Panc1 (cell line): ENCODE data around the gene CFAP206. TPM values are rescaled to one million over a fixed set of nuclear protein-coding genes. Genes with fewer than 3 reads are reported as not detected.

Experiments
- ATAC-seq: fragments of 200-7000 bp; cut with Tn5 transposase; 2 replicates; pipeline ENCODE4 v1.9.1; 2020; ENCODE audit warnings: mild to moderate bottlenecking, moderate library complexity
- BruUV-seq: library from RNA; stranded (reverse); fragments of 400-500 nt; replicated peaks from 2 replicates; lab custom pipeline; 2021; lab: Mats Ljungman, UMichigan
- CTCF ChIA-PET: fragments of 300-600 bp; sonication (Branson Sonifier 250); formaldehyde crosslinking; loops from one replicate; lab custom pipeline; 2022; ENCODE audit warnings: antibody characterized with exemption; lab: Charles Lee
- POLR2A ChIA-PET: fragments of 300-600 bp; sonication (Branson Sonifier 250); formaldehyde crosslinking; loops from one replicate; lab custom pipeline; 2022; ENCODE audit warnings: antibody characterized with exemption; lab: Charles Lee
- DNase-seq: peaks from one replicate; pipeline ENCODE4 v3.0.0-alpha.2; 2010; ENCODE audit warnings: low read depth, low spot score
- H3K27ac ChIP-seq: 2 replicates; pipeline ENCODE4 v1.5.1; 2011; ENCODE audit warnings: mild to moderate bottlenecking, low read length, inconsistent platforms
- H3K27me3 ChIP-seq: fragments of 200-500 bp; sonication (Bioruptor generic); 2 replicates; pipeline ENCODE4 v1.6.0; 2014; ENCODE audit warnings: low read length, inconsistent platforms; ENCODE audit not compliant: control insufficient read depth, insufficient read depth
- H3K36me3 ChIP-seq: fragments of 200-500 bp; sonication (Bioruptor generic); 2 replicates; pipeline ENCODE4 v1.5.1; 2014; ENCODE audit warnings: inconsistent platforms, mild to moderate bottlenecking, low read length, moderate library complexity; ENCODE audit not compliant: control insufficient read depth, insufficient read depth
- H3K4me1 ChIP-seq: 2 replicates; pipeline ENCODE4 v1.5.1; 2011; ENCODE audit warnings: inconsistent platforms, mild to moderate bottlenecking, low read length, moderate library complexity; ENCODE audit not compliant: control insufficient read depth, insufficient read depth
- H3K4me3 ChIP-seq, 2 experiments: 2 replicates each; pipeline ENCODE4 v1.5.1; 2011 to 2012; ENCODE audit warnings: low read depth in 2 of 2, low read length in 2 of 2, mild to moderate bottlenecking in 2 of 2, inconsistent platforms in 1 of 2, moderate library complexity in 1 of 2
- H3K9me3 ChIP-seq: fragments of 200-500 bp; sonication (Bioruptor generic); 2 replicates; pipeline ENCODE4 v1.5.1; 2014; ENCODE audit warnings: low read depth, mild to moderate bottlenecking, inconsistent platforms, low read length, moderate library complexity; ENCODE audit not compliant: control insufficient read depth, insufficient read depth
- CTCF ChIP-seq: fragments of 450-650 bp; IDR thresholded peaks from 2 replicates; pipeline ENCODE4 v1.5.1; 2017; ENCODE audit warnings: mild to moderate bottlenecking
- POLR2AphosphoS5 ChIP-seq: IDR thresholded peaks from 2 replicates; pipeline ENCODE4 v1.6.1; 2012; ENCODE audit warnings: mild to moderate bottlenecking, low read depth, low read length, moderate library complexity
- SIN3A ChIP-seq: IDR thresholded peaks from 2 replicates; pipeline ENCODE4 v1.6.1; 2012; ENCODE audit warnings: low read depth, mild to moderate bottlenecking, low read length, moderate library complexity, borderline replicate concordance; ENCODE audit not compliant: insufficient read depth
- TCF7L2 ChIP-seq: IDR thresholded peaks from 2 replicates; pipeline ENCODE4 v1.6.1; 2011; ENCODE audit warnings: mild to moderate bottlenecking, low read depth, low read length, inconsistent platforms
- in situ Hi-C: cut with HindIII; loops from 2 replicates; pipeline ENCODE4 v1.10.0; 2016; ENCODE audit warnings: low sequenced_read_pairs, low pct_unique_long_range_greater_than_20kb
- intact Hi-C: fragments of 100-400 bp; cut with micrococcal nuclease; formaldehyde crosslinking; loops from one replicate; pipeline ENCODE4 v1.10.0; 2022; ENCODE audit not compliant: unreplicated experiment
- total RNA-seq: library from RNA; stranded (reverse); gene quantifications from one replicate; pipeline ENCODE4 v1.2.1, GENCODE V29; 2021; ENCODE audit not compliant: unreplicated experiment
- TF ChIP-seq, protein P1 (sequence below), 2 experiments: IDR thresholded peaks; 2 replicates each; pipeline ENCODE4 v1.6.1; 2011 to 2012; ENCODE audit warnings: low read depth in 2 of 2, control low read depth in 1 of 2, low read length in 1 of 2, mild to moderate bottlenecking in 1 of 2, moderate library complexity in 1 of 2; ENCODE audit not compliant: insufficient read depth in 1 of 2

CFAP206 gene
- total RNA-seq, 1 experiment from 2014 or later, result 2.4 TPM

DNA sequence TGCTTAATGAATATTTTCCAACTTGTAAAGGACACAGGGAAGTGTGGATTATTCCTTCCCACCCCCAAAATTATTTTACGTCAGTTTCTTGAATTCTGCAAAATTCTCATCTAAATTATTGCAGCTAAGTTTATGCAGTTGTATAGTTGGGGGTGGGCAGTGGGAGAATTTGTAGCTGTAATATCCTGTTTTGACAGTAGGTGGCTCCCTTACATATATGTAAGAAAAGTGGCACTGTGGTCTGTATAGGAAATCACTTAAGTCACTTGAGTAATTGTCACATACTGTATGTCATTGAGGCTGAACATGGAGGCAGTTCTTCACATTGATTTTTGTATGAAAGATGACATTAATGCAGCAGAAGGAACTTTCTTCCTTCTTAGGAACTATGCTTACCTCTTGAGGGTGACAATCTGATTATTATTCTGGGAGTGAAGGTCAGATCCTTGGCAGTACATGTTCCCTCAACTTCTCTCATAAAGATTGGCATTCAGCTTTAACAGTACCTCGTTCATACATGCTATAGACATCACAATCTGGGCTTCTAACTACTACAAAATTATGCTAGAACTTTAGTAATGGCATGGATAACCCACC is 14.6 kb upstream of the CFAP206 start:
- intact Hi-C loops (loop anchor here (5.0 kb wide), 3 partner anchors 116 to 326 kb away; no protein-coding TSS in a partner anchor), in situ Hi-C loops (no loop called here)
- no TSS peak for BruUV-seq
- no peaks in the 10 kb centered on the region for H3K27me3 ChIP-seq
- no peak overlapping the region for H3K4me3 ChIP-seq
- ChIA-PET POLR2A (no interaction called here), CTCF (interaction anchor here (0.6 to 1.6 kb wide), 4 partner anchors 9 to 225 kb away, joined by 3 to 6 read pairs (median 4); no protein-coding TSS in a partner anchor)
- H3K4me1 ChIP-seq, result no peaks in the 10 kb centered on the region
- DNase-seq (peak; percentile 36), ATAC-seq (peak; percentile 93)
- H3K27ac ChIP-seq, result no peak overlapping the region
- no peaks in the 10 kb centered on the region for H3K36me3 ChIP-seq
- peak; percentile 76; the same call in 1 of the 2 replicates for TF ChIP-seq CTCF
- TF ChIP-seq, protein P1, sequence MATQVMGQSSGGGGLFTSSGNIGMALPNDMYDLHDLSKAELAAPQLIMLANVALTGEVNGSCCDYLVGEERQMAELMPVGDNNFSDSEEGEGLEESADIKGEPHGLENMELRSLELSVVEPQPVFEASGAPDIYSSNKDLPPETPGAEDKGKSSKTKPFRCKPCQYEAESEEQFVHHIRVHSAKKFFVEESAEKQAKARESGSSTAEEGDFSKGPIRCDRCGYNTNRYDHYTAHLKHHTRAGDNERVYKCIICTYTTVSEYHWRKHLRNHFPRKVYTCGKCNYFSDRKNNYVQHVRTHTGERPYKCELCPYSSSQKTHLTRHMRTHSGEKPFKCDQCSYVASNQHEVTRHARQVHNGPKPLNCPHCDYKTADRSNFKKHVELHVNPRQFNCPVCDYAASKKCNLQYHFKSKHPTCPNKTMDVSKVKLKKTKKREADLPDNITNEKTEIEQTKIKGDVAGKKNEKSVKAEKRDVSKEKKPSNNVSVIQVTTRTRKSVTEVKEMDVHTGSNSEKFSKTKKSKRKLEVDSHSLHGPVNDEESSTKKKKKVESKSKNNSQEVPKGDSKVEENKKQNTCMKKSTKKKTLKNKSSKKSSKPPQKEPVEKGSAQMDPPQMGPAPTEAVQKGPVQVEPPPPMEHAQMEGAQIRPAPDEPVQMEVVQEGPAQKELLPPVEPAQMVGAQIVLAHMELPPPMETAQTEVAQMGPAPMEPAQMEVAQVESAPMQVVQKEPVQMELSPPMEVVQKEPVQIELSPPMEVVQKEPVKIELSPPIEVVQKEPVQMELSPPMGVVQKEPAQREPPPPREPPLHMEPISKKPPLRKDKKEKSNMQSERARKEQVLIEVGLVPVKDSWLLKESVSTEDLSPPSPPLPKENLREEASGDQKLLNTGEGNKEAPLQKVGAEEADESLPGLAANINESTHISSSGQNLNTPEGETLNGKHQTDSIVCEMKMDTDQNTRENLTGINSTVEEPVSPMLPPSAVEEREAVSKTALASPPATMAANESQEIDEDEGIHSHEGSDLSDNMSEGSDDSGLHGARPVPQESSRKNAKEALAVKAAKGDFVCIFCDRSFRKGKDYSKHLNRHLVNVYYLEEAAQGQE (IDR thresholded peaks at IDR 0.05; ENCODE audit: insufficient read depth in 1 of 2, low read depth in 2 of 2, low read length in 1 of 2), result no peak
- TF ChIP-seq SIN3A, result no peak
- no peak for TF ChIP-seq POLR2AphosphoS5
- no peaks in the 10 kb centered on the region for H3K9me3 ChIP-seq

- H3K27ac ChIP-seq, result no peak overlapping the region
- H3K9me3 ChIP-seq, result no peaks in the 10 kb centered on the region
- H3K36me3 ChIP-seq, result no peaks in the 10 kb centered on the region
- no peaks in the 10 kb centered on the region for H3K27me3 ChIP-seq
- ATAC-seq (no peak), DNase-seq (no peak)
- intact Hi-C loops, result no loop called here
- CTCF ChIA-PET, result no interaction called here
- no peak overlapping the region for H3K4me3 ChIP-seq
- no peaks in the 10 kb centered on the region for H3K4me1 ChIP-seq
- BruUV-seq, result no TSS peak
- POLR2A ChIA-PET, result no interaction called here
- in situ Hi-C loops, result no loop called here
- no peak for TF ChIP-seq POLR2AphosphoS5
- TF ChIP-seq SIN3A, result no peak
- TF ChIP-seq, protein P1 (IDR thresholded peaks at IDR 0.05; ENCODE audit: insufficient read depth in 1 of 2, low read depth in 2 of 2, low read length in 1 of 2), result no peak
- TF ChIP-seq CTCF, result no peak
- TF ChIP-seq TCF7L2, result no peak
These were observed 12.3 kb upstream of the CFAP206 start for GRCh38 chr6:87395431-87395830.
